IPS DF 19.7 (cell line): ENCODE measurements around the gene FAM83B.

Experiments used
- DNase-seq: peaks from one replicate; pipeline ENCODE4 v3.0.0-alpha.2; 2013; ENCODE audit warnings: low read depth, low spot score

Gene FAM83B

DNA sequence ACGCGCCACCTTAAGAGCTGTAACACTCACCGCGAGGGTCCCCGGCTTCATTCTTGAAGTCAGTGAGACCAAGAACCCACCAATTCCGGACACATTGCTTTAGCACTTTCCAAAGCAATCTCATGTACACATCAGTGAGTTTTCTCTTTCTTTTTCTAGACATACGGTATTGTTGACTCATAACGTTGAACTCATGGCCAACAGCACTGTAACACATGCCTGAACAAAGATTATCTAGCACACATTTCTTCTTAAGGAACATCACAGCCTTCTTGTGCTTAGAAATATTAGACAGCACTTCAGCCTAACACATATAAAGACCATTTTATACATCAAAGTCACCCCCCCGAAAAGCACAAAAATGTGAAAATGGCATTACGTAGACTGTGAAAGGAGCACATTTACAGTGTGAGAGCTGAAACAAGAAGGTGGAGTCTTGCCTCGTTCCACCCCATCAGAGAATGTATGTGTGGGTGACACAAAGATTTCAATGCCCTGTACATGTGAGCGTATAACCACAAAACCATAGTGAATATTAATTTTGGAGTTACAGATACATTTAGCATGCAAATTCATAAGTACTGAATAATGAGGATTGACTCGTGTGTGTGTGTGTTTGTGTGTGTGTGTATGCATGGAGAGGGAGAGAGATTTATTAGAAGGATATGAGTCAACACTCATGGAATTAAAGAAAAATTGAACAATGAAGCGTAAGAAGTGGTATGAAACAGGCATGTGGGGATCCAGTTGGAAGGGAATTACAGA lies 134.1 kb downstream of the FAM83B start:
- DNase-seq, result no peak

DNA sequence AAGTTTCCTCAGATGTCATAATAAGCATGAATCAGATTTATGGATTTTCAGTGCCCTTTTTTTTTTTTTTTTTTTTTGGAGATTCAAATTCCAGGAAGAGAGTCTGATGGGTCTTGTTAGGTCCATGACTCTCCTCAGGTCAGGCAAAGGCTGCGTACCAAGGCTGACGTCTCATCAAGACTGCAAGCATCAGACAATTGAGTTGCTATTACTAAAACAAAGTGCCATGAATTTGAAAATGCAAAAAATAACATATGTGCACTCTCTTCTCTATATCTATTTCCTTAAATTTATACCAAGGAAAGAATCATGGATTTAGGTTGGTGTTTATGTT lies 134.7 kb downstream of the FAM83B start:
- no peak for DNase-seq

DNA sequence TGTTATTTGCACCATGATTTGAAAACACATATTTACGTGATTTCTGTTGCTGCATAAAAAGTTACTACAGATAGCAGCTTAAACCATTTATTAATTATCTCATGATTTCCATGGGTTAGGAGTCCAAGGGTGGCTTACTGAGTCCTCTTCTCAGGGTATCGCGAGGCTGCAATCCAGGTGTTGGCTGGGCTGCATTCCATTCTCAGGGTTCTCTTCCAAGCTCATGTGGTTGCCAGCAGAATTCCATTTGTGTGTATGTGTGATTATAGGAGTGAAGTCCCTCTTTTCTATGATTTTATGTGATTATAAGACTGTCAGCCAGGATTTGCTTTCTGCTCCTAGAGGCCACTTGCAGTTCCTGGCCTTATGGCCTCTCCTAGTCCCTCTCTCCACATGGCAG lies 135.1 kb downstream of the FAM83B start:
- DNase-seq, result no peak

DNA sequence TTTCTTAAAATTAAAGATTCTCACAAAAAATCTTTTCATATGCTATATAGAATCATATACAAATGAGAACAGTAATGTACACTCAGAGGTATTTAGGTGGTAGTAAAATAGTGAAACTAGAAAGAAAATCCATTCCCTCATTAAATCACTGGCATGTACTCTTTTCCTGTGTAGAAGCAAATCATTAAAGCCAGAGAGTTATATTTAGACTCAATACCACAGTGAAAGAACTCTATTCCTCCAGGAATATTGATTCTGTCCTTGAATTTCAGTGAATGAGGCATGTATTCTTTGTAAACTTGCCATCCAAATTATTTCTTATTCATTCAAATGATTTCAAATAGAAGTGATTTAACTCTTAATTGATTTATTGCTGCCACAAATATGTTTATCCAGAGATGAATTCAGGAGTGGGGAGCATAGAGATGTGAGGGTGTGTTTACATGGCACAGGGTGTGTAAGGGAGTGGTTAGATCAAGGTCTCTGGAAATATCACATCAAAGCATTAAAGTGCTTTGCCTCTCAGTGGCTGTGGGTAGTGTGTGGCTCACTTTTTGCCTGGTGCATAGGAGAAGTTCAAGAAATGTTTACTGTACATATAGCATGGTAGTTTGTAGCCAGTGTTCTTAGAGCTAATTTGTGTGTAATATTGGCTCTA lies 141.2 kb downstream of the FAM83B start:
- DNase-seq, result no peak

DNA sequence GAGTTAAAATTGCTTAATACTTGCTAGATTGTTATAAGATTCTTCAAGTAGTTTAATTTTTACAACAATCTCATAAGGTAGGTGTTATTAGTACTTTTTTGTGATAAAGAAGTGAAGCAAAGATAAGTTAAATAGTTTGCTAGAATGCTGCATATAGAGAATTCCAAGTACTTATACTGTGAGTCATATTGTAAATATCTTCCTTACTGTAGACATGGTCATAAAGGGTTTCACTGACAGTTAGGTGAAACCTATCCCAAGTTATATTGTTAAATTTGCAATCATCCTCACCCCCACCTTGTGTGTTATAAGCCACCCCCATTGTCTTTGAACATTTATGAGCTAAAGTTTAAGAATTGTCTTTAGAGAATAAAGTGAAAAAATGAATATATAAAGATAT lies 142.0 kb downstream of the FAM83B start:
- DNase-seq, result no peak

DNA sequence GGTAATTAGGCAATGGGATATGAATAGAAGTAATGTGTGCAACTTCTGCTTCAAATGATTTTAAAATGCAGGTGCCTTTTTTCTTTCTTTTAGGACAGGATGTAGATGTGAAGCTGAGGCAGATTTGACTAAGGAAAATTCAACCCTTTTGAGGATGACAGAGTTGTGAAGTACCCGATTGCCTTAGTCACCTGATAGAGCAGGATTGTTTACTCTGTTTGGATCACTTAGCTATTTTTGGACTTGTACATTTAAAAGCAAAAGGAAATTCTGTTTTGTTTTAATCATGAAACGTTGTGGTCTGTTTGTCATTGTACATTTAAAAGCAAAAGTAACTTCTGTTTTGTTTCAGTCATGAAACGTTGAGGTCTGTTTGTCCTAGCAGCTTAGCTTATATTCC lies 143.4 kb downstream of the FAM83B start:
- DNase-seq, result no peak
